ENCODE measurements around the gene R3HDML.

Gene R3HDML

DNA sequence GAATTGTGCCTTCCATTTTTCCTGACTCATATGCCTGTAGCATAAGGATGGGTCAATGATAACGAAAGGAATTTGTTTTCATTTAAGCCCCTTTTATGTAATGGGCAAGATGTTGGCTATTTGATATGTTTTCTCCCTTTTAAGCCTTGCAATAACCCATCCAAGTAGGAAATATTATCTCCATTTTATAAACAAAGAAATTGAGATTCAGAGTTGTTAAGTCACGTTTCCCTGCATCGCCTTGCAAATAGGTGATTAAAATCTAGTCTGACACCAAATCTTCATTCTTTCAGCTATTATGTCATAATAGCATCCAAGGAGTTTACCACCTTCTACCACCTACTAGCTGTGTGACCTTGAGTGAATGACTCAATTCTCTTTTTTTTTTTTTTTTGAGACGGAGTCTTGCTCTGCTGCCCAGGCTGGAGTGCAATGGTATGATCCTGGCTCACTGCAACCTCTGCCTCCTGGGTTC, 25.7 kb downstream of the R3HDML start:
- TF ChIP-seq, protein P1, sequence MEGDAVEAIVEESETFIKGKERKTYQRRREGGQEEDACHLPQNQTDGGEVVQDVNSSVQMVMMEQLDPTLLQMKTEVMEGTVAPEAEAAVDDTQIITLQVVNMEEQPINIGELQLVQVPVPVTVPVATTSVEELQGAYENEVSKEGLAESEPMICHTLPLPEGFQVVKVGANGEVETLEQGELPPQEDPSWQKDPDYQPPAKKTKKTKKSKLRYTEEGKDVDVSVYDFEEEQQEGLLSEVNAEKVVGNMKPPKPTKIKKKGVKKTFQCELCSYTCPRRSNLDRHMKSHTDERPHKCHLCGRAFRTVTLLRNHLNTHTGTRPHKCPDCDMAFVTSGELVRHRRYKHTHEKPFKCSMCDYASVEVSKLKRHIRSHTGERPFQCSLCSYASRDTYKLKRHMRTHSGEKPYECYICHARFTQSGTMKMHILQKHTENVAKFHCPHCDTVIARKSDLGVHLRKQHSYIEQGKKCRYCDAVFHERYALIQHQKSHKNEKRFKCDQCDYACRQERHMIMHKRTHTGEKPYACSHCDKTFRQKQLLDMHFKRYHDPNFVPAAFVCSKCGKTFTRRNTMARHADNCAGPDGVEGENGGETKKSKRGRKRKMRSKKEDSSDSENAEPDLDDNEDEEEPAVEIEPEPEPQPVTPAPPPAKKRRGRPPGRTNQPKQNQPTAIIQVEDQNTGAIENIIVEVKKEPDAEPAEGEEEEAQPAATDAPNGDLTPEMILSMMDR (IDR thresholded peaks at IDR 0.05; ENCODE audit: low read depth, low read length), result no peak
- DNase-seq (ENCODE audit: extremely low read depth, low read depth), result no peak

DNA sequence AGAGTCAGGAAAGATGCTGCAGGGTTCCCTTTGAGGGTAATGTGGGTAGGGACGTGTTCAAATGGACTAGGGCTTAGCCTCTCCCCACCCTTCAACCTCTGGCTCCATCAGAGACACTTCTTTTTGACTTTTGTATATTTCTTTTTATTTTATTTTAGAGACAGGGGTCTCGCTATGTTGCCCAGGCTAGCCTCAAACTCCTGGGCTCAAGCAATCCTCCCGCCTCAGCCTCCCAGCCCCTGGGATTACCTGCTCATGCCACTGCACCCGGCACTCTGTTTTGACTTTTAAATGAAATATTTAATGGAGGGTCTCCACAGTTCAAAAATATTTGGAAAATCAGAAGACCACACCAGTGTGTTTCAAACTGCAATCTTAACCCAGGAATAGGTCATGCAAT, 27.2 kb downstream of the R3HDML start:
- TF ChIP-seq, protein P1 (IDR thresholded peaks at IDR 0.05; ENCODE audit: low read depth, low read length), result no peak

DNA sequence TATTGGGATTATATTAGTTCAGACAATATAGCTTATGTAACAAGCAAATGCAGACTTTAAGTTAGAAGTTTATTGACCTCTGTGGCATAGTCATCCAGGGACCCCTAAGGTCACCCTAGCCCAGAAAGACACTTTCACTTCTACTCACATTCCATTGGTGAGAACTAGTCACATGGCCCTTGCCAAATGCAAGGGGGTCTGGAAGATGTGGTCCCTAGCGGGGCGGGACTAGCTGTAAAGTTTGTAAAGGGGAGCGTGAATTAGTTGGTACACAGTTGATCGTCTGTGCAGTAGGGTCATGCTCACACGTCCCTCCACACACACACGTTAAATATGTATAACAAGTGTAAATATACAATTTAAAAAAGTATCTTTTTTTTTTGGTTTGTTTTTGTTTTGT, 27.9 kb downstream of the R3HDML start:
- TF ChIP-seq, protein P1 (IDR thresholded peaks at IDR 0.05; ENCODE audit: low read depth, low read length), result no peak

More for the DNA sequence above, 27.2 kb downstream of the R3HDML start:
- no peak for DNase-seq (ENCODE audit: extremely low read depth, low read depth)

DNA sequence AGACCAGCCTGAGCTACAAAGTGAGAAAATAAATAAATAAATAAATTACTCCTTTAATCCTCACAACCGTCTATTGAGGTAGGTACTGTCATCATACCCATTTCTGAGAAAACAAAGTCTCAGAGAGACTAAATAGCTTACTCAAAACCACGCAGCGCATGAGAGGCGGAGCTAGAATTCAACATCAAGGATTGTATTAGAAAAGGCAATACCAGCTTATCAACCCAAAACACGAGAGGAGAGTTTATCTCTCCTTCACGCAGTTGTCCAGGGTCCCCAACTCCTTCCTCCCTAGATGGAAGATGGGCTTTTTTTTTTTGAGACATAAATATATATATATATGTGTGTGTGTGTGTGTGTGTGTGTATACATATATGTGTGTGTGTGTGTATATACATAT, 30.9 kb downstream of the R3HDML start:
- no peak for DNase-seq (ENCODE audit: extremely low read depth, low read depth)
- TF ChIP-seq, protein P1 (IDR thresholded peaks at IDR 0.05; ENCODE audit: low read depth, low read length), result no peak

More for the DNA sequence above, 27.9 kb downstream of the R3HDML start:
- DNase-seq (ENCODE audit: extremely low read depth, low read depth), result no peak

DNA sequence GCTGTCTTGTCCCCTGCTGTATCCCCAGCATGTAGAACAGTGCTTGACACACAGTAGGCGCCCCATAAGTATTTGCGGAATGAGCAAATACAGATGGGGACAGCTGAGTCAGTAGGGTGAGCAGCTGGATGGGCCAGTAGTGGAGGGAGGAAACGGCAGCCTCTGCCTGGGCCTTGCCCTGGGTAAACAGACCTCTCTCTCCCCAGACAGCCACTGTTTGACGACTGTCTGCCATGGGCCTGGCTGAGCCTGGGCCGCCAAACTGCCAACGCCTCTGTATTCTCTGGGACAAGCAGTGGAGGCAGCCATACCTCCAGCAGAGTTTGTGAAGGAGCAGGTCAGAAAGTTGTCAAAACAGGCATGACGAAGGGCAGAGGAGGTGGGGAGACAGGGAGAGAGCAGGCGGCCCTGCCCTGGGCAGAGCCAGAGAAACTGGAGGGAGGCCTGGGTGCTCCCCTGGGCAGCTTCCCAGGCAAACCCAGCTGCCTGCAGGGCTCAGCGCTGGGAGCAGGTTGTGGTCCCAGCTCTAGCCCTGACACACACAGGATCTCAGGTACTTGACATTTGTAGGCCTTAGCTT, 33.9 kb downstream of the R3HDML start:
- TF ChIP-seq, protein P1 (IDR thresholded peaks at IDR 0.05; ENCODE audit: low read depth, low read length), result no peak

DNA sequence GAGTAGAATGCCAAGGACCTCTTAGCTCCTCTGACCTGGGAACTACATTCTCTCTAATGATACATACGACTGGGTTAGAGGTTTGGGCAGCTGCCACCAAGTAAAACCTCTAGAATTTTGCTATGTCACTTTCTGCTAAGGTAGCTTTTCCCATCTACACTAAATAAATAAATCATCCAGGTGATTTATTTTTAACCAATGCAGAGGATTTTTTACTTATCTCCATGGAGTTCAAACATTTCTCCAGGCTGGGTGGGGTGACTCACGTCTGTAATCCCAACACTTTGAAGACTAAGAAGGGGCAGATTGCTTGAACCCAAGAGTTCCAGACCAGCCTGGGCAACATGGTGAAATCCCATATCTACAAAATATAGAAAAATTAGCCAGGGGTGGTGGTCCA, 45.8 kb downstream of the R3HDML start:
- DNase-seq (ENCODE audit: extremely low read depth, low read depth), result no peak
- TF ChIP-seq, protein P1 (IDR thresholded peaks at IDR 0.05; ENCODE audit: low read depth, low read length), result no peak

More for the DNA sequence above, 33.9 kb downstream of the R3HDML start:
- DNase-seq (ENCODE audit: extremely low read depth, low read depth), result no peak

DNA sequence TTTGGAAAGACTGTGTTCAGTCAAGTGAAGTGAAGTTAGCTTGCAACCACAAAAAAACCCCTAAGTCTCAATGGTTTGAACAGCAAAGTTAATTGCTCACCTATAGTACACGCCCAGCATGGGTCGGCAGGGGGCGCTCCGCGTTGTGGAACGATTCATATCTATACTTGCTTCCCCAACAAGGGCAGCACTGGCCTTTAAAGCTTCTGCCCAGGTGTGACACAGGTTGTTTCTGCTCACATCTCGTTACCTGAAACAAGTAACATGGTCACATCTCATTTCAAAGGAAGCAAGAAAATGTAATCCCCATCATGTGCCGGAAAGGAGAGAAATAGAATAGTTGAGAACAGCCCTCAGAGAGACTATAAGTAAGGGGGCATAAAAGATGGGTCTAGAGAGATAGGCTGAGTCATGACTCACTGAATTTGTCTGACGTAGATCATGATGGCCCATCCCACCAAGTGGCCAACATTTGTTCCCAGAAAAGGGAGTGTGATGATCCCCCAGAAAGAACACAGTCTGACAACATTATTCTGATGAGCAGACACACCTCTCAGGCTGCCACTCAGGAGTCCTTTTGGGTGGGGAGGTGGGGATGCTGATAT, 47.7 kb downstream of the R3HDML start:
- TF ChIP-seq, protein P1 (IDR thresholded peaks at IDR 0.05; ENCODE audit: low read depth, low read length), result peak; percentile 97
- no peak for DNase-seq (ENCODE audit: extremely low read depth, low read depth)

All from AG09319 (cell line).